ENCODE data around the gene SORCS3. TPM values are rescaled to one million over a fixed set of nuclear protein-coding genes. Genes with fewer than 3 reads are reported as not detected.

SORCS3 gene
- total RNA-seq, 1 experiment from 2014 or later = 0.04 TPM

DNA sequence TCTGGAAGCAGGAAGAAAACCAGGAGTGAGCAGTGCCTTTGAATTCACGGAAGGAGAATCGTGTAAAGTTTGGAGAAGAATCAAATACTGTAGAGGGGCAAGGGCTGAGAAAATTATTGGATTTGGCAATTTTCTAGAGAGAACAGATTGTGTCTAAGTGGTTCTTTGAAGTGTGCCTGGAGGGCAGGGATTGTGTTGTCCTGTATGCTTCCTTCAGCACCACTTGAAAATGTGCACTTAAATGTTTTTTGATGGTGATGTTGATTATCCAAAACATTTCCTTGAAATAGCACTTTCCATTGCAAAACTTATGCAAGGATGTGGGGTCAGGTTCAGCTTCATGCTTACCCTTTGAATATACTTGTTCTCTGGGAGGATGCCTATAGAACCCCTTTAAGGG, 360.2 kb downstream of the SORCS3 start:
- WGBS (ENCODE audit: extremely low coverage, insufficient read length, low lambda C conversion rate) = no CpG with 5 or more reads among the region's 2 CpGs
- no peaks in the 10 kb centered on the region for H3K79me2 ChIP-seq (ENCODE audit: insufficient read depth, low read length)
- H4K5ac ChIP-seq (ENCODE audit: insufficient read length, low read depth, low read length) = no peak overlapping the region
- no peak overlapping the region for H2BK15ac ChIP-seq (ENCODE audit: low read depth, low read length)
- no peak overlapping the region for H3K14ac ChIP-seq (ENCODE audit: insufficient read depth, low read length)
- H3K23me2 ChIP-seq (ENCODE audit: insufficient read length, low read depth, low read length, poor library complexity, severe bottlenecking) = no peaks in the 10 kb centered on the region
- Mint-ChIP-seq H3K27ac (no peak overlapping the region), H3K9me3 (no peaks in the 10 kb centered on the region), H3K36me3 (ENCODE audit: insufficient read depth in 1 of 3, low read depth in 3 of 3) (no peaks in the 10 kb centered on the region), H3K4me1 (peaks cover 10% of the 10 kb centered on the region in 2 experiments), H3K27me3 (ENCODE audit: low read depth) (peaks cover 5% of the 10 kb centered on the region), H3K4me3 (no peak overlapping the region)
- no peak overlapping the region for H4K8ac ChIP-seq (replicated peaks; ENCODE audit: insufficient read length, low read depth, low read length)
- no peak overlapping the region for H4K91ac ChIP-seq (ENCODE audit: insufficient read length, low read depth, low read length)
- H2BK120ac ChIP-seq (ENCODE audit: low read depth, low read length, poor library complexity, severe bottlenecking) = no peak overlapping the region
- H4K20me1 ChIP-seq (ENCODE audit: control insufficient read depth, insufficient read depth, insufficient read length) = no peaks in the 10 kb centered on the region
- H3K23ac ChIP-seq (ENCODE audit: insufficient read length, low read depth, low read length) = no peak overlapping the region
- H2AK5ac ChIP-seq (ENCODE audit: insufficient read length, low read length) = no peak overlapping the region
- no peak overlapping the region for H3K56ac ChIP-seq (ENCODE audit: insufficient read length, low read depth, low read length)
- no peak overlapping the region for H2AFZ ChIP-seq (ENCODE audit: low read length)
- H3T11ph ChIP-seq (ENCODE audit: low read length) = no peak overlapping the region
- H3K27ac ChIP-seq (ENCODE audit: insufficient read length, low read depth, low read length) = no peak overlapping the region
- H2BK20ac ChIP-seq (ENCODE audit: low read depth, low read length, poor library complexity, severe bottlenecking) = no peak overlapping the region
- H3K79me1 ChIP-seq (ENCODE audit: insufficient read depth, low read depth, low read length, poor library complexity, severe bottlenecking) = no peaks in the 10 kb centered on the region
- H2BK12ac ChIP-seq (ENCODE audit: insufficient read length, low read depth, low read length) = no peak overlapping the region
- no peak overlapping the region for H3K4me2 ChIP-seq (ENCODE audit: insufficient read depth, insufficient read length, low read length)
- H3K9me3 ChIP-seq (ENCODE audit: control insufficient read depth, low read depth, low read length) = no peaks in the 10 kb centered on the region
- TF ChIP-seq, protein P1, sequence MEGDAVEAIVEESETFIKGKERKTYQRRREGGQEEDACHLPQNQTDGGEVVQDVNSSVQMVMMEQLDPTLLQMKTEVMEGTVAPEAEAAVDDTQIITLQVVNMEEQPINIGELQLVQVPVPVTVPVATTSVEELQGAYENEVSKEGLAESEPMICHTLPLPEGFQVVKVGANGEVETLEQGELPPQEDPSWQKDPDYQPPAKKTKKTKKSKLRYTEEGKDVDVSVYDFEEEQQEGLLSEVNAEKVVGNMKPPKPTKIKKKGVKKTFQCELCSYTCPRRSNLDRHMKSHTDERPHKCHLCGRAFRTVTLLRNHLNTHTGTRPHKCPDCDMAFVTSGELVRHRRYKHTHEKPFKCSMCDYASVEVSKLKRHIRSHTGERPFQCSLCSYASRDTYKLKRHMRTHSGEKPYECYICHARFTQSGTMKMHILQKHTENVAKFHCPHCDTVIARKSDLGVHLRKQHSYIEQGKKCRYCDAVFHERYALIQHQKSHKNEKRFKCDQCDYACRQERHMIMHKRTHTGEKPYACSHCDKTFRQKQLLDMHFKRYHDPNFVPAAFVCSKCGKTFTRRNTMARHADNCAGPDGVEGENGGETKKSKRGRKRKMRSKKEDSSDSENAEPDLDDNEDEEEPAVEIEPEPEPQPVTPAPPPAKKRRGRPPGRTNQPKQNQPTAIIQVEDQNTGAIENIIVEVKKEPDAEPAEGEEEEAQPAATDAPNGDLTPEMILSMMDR (conservative IDR thresholded peaks at IDR 0.05) = no peak
- H3K9ac ChIP-seq (ENCODE audit: extremely low read depth, insufficient read length, low read length) = no peak overlapping the region
- H2BK5ac ChIP-seq (ENCODE audit: insufficient read length, low read length) = no peak overlapping the region
- H3K18ac ChIP-seq (ENCODE audit: insufficient read length, low read depth, low read length) = no peak overlapping the region
- no peaks in the 10 kb centered on the region for H3K27me3 ChIP-seq (ENCODE audit: insufficient read depth, low read length)
- no peaks in the 10 kb centered on the region; the same call in 1 of the 2 replicates for H3K4me1 ChIP-seq (ENCODE audit: insufficient read depth, low read length)
- no peak overlapping the region for H3K4ac ChIP-seq (ENCODE audit: low read depth, low read length)
- DNase-seq = no peak

Data from H9 (cell line).